GM21390 (cell line): ENCODE results near the gene NCOA5.
"Not testable (repeated sequence)": the region's sequence is repeated elsewhere in the genome, so short reads cannot be mapped to it uniquely, and the experiment has no call there.

Experiments used
- ATAC-seq: cut with Tn5 transposase; IDR thresholded peaks from one replicate; pipeline ENCODE4 v1.9.1; 2021; ENCODE audit not compliant: unreplicated experiment

NCOA5 gene

DNA sequence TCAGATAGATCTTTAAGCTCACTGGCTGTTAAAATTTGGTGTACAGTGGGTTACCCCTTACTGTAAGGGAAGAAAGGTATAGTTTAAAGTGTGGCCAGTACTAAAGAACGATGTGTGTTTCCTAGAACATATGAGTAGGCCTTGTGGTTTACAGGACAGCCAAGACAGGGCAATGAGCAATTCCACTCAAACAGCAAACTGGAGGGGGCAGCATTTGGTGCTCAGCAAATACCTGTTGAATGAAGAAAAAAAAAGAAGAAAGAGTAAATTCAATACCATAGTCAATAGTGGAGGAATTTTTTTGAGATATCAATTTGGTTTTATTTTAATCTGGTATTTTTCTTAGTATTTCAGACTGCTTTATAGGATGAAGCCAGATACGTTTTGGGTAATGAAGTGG, 3.8 kb upstream of the NCOA5 start:
- ATAC-seq: no peak

DNA sequence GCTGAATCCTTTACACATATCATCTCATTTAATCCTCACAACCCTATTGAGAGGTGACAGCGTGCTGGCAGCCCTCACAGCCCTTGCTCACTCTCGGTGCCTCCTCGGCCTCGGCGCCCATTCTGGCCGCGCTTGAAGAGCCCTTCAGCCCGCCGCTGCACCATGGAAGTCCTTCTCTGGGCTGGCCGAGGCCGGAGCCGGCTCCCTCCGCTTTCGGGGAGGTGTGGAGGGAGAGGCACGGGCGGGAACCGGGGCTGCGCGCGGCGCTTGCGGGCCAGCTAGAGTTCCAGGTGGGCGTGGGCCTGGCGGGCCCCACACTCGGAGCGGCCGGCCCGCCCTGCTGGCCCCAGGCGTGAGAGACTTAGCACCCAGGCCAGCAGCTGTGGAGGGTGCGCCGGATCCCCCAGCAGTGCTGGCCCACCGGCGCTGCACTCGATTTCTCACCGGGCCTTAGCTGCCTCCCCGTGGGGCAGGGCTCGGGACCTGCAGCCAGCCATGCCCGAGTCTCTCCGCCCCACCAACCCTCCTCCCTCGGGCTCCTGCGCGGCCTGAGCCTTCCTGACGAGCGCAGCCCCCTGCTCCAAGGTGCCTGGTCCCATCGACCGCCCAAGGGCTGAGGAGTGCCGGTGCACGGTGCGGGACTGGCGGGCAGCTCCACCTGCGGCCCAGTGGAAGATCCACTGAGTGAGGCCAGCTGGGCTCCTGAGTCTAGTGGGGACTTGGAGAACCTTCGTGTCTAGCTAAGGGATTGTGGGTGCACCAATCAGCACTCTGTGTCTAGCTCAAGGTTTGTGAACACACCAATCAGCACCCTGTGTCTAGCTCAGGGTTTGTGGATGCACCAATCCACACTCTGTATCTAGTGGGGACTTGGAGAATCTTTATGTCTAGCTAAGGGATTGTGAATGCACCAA, 2.1 kb upstream of the NCOA5 start:
- ATAC-seq: not testable (repeated sequence)

DNA sequence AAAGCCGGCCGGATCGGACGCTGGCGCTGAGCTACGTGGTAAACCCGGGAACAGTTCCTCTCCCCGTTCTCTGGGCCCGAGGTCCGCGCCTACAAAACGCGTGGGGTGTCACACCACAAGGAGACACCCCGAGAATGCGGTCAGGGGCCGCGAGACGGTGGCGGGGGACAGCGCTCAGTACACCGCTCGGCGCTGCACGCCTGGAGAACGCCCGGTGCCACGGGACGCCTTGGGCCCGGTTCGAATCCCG, 670 bp downstream of the NCOA5 start:
- ATAC-seq: peak; percentile 16

DNA sequence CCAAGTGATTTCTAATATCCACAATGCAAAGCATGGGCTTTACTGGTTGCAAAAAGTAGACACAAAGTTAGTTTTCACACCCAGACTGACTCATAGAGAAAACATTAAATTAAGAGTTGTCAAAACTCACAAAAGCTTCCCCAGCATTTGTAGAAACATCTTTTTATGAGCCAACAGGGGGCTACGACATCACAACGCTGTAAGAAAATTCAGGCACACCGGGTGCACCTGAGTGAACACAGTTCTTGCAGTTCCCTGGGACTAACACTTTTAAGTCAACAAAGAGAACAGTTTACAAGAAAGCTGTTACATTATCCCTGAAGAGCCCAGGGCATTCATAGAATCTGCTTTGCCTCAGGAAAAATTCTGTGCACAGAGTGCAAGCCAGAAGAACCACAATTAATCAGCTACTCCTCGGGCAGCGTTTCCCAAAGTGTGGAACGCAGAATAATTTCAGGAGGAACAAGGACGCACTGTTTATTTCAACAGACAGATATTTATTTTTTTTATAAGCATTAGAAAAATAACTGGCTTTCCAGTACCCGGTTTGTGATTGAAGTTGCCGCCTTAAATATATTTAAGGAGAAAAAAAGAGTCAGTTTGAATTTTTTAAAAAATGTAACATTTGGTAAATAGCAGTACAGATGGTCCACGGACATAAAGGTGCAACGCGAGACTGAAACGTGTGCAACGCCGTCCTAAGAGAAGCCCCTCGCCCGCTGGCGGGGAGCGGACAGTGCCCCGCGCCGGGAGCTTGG, 1.2 kb downstream of the NCOA5 start:
- no peak for ATAC-seq

DNA sequence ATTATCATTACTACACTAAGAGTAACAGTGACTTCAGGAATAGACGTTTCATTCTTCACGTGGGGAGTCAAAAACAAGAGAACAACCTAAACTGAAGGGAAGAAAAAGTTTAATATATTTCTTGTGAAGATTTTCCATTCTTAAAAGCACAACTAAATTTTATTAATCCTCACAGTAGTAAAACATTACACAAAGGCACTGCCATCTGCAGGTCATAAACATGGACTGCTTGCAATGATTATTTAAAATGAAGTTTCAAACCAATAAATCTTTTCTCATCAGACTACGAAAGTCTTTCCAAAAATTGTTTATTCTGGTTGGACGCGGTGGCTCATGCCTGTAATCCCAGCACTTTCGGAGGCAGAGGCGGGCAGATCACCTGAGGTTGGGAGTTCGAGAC, 2.6 kb downstream of the NCOA5 start:
- no peak for ATAC-seq

DNA sequence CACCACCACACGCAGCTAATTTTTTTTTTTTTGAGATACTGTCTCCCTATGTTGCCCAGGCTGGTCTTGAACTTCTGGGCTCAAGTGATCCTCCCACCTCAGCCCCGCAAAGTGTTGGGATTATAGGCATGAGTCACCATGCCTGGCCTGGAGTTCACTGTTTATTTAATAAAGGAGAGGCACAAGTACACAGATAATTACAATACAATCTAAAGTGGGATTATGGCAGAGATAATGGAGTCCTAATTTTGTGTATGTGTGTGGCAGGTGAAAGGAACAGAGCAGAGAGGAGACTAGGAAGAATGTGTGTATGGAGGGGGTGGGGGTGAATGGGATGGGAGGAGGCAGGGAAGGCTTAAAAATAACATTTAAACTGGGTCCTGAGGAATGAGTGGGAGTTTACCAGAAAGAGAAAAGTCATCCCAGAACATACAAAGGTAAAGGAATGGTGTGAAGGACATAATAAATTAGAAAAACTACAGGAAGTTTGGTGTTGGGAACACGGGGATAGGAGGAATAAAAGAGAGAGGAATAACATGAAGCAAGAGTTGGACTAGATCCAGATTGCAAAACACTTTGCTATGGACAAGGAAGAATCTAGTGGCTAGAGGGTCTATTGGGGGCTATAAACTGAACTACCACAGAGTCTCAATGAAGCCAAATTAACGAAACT, 4.4 kb downstream of the NCOA5 start:
- ATAC-seq: no peak

DNA sequence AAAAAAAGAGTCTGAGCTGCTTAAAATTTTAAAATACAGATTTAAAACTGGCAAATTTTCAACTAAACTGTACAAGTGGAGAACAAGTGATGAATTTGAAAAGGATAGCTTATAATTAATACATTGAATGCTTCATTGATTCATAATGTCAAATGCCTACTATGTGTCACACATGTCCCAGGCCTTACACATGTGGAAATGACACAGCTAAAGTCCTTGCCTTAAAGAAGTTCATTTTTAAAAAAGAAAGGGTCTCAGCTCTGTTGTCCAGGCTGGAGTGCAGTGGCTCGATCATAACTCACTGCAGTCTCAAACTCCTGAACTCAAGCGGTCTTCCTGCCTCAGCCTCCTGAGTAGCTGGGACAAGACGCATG, 5.0 kb downstream of the NCOA5 start:
- ATAC-seq: no peak

DNA sequence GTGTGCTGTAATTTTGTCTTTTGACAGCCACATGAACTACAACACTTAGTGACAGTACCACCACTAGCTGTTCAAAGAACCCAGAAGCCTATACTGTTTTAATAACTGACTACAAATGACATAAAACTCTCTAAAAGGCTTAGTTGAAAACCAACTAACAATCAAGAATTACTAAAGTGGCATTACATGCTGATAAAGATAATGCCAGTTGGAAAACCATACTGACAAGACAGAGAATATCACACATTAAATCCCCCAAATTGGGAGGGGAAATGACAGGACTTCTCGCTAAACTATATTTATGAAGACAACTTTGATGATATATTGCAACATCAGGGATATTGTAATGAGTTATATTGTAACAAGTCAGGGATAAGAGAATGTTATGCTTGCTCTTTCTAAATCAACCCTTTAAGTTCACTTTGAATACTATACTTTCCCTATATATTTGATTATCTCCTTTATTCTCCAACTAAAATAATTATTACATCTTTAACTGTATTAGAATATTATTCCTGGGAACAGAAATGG, 6.2 kb downstream of the NCOA5 start:
- ATAC-seq: no peak

DNA sequence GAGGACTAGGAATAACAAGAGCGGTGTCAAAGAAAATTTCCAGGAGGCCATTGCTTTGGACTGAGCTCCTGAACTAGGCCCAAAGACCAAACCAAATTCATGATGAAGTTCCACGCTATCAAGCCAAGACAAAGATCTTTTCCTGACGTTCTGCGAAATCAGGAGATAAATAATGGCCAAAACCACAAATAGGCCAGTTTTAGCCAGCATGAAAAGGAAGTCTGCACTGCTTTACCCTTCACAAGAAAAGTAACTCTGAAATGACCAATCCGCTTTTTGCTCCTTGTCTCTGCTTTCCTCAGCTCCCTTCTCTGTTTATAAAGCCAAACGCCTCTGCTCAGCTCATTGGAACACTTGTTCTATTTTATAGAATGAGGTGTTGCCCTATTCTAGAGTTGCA, 6.7 kb downstream of the NCOA5 start:
- ATAC-seq: no peak

DNA sequence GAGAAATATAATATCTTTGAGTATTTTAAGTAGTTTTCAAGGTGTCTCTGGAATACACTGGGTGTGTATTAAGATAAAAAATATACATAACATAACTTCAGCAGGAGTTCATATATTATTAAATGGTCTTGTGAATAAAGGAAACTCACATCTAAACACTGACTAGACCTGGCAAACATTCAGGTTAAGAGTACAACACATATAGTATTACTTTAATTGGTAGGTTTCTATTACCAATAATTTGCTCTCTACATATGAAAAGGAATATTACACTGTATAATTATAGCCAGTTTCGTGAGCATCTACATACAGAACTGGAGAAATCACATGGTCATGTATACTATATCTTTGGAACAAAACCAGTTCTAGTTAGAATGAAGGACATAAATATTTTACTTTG, 8.7 kb downstream of the NCOA5 start:
- ATAC-seq: no peak

DNA sequence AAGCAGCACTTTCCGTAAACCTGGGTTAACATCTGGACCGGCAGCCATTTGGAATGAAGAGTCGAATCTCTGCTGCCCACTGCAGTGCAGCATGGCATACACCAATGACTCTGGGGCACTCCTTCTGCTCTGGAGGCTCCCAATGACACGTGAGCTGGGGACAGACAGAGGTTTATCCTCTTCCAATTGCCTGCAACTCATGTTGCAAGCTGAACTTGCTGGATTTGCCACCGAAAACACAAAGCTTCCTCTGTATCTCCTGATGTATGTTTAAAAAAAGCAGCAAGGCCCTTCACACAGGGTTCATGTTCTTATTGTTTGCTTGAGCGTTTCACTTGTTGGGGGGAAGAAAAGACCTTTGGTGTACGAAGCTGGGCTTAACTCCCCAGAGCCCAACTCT, 10.8 kb downstream of the NCOA5 start:
- no peak for ATAC-seq

DNA sequence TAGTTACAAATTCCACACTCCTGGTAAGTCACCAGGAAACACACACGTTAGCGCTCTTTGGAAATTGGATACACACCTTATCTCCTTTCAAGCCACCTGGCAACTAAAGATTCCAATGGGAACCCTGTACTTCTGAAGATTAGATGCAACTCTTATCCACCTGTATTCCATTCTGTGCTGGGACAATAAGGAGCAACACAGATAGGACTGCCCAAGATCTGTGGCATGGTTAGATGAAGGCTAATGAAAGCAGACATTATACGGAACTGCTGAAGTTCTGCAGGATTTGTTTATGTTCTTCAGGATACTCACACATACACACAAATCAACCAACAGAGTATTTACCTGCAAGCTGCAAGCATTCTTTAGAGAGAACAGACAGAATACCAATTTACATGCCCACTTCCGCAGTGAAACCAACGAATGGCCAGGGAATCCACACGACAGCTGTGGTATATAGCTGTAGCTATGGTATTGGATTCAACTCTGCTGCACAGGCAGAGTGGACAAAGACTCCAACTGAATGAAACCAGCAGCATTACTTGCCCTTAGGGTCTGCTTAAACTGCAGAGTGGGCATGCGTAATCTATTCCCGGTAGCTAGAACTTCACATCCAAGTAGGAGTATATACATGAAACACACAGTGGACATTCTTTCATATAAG, 12.0 kb downstream of the NCOA5 start:
- ATAC-seq: no peak

DNA sequence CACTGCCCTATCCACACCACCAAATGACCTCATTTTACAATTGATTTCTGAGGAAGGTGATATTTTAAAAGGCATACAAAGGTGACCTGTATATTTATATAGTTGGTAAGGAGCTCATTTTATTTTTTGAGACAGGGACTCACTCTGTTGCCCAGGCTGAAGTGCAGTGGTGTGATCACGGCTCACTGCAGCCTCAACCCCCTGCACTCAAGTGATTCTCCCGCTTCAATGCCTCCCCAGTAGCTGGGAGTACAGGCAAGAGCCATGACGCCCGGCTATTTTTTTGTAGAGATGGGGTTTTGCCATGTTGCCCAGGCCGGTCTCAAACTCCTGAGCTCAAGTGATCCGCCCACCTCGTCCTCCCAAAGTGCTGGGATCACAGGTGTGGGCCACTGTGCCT, 13.0 kb downstream of the NCOA5 start:
- no peak for ATAC-seq

DNA sequence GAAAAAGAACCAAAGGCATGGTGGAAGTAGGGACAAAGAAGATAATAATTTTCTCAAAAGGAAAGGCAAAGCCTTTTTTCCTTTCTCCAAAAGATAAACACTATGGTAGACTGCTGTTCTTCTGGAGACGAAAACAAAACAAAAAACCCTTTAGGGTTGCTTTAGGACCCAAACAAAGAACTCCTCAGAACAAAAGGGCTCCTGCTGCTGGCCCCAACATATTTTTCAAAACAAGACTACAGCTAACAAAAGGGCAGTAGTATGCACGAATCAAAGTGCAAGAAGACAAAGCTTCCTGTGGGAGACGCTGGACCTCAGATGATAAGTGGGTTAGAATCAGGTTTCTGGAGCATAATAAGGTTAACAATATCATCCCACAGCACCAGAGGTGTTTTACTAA, 15.8 kb downstream of the NCOA5 start:
- ATAC-seq: no peak

DNA sequence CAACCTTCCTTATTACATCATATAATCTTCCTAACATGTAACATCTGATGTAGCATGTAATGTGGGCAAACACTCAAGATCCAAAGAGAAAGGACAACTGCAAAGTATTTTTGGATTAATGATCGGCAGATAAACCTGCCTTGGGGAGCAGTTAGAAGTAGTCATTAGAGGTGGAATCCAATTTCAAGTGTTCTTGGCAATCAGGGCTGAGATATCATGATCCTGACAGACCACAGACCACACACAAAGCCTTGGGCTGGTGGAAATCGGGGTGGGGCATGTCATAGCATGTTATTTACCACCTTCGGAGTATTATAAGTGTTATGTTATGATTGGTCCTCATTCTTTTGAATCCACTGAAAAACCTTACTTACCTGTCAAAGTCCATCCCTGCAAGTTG, 16.3 kb downstream of the NCOA5 start:
- ATAC-seq: no peak

DNA sequence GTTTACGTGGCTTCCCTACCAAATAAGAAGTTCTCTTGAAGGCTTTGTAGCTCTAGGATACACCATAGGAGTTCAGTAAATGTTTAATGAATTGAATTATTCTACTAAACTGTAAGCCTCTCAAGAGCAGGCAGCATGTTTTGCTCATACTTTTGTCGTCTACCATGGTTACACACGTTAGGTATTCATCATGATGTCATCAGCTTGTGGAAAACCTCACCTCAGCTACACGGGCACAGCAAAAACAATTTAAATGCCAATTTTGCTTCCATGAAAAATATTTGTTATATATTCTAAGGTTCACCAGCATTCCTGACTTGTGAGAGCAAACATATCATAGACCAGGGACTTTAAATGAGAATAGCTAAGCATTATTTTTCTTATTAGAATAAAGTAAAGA, 16.7 kb downstream of the NCOA5 start:
- no peak for ATAC-seq

DNA sequence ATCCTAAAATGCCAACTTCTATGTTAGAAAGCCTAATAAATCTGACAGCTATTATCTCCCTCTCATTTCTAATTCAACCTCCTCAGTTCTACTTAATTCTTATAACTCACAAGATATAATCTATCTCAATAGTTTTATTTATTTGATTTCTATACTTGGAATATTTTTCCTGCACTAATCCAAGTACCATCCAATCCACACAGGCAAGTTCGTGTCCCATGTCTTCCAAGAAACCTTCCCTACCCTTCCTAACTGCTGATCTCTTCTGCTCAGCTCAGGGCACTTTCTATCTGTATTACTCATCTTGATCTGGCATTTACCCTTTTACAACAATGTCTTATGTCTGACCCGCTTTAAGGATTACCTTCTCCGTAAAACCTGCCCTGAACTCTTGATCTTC, 18.2 kb downstream of the NCOA5 start:
- no peak for ATAC-seq

DNA sequence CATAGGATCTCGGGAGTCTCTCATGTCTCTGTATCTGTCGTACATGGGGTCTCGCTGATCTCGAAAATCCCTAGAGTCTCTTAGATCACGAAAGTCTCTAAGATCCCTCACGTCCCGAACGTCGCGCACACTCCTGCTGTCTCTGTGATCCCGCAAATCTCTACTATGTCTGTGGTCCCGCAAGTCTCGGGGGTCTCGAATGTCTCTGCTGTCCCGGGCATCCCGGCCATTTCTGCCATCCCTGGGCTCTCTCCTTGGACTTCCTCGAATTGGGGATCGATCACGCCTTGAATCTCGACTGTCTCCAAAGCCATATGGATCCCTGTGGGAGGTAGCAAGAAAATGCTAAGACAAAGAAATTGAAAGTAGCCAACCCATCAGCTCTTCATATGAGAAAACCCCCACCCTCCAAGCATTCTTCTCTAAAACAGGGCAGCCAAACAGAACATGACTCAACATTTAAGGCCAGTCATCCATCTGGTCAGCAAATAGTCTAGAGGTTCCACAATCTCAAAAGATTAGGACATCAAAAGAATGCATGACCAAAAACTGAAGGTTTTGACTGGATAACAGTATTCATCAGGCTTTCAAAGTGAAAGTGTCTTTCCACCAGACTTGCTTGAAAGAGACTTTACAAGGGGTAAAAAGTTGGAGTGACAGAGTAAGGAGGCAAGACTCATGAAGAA, 19.4 kb downstream of the NCOA5 start:
- no peak for ATAC-seq

DNA sequence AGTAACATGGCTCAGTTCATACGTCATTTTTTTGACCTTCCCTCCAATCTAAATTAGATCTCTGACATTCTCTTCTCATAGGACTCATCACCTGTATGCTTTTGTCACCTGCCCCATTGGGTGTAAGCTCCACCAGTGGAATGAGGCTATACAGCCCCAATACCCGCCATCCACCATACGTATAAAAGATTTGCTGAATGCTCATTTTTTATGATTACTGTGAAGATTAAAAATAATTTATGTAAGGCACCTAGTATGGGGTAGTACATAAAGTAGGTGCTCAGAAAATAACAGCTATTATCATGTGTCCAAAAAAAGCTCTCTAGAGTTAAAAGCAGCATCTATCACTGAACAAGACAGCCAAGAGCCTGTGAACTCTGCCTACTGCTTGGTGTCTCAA, 24.1 kb downstream of the NCOA5 start:
- ATAC-seq: no peak

DNA sequence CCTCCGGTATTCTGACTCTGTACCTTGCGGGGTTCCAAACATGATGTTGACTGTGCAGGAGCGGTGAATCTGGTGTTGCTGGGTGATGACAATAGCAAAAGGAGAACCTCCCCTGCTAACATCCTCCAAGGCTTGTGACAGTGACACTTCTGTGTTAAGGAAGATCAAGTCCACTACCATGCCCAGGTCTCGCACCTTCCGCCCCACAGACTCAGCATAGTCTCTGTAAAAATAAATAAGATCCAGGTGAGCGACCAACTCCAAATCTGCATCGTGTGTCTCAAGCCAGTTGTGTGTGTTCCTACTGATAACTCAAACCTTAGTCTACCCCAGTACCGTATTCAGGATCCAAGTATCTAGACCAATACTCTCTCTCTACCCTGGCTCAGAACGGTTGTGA, 24.8 kb downstream of the NCOA5 start:
- ATAC-seq: no peak

DNA sequence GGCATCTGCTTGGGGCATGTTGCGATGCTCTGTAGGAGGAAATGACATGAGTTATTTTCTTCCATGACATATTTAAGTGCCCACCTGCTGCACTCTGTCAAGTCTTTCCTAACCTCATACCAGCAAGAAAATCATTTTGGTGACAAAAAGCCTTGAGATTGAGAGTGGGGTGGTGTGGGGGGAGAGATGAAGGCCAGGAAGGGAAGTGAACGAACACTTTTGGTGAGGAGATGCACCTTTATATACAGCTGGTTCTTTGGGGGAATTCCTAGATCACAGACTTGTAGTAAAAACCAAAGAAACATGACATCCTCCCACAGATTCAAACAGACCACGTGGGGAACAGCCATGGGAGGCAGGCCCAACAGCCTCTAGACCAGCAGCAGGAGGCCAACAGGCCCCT, 26.1 kb downstream of the NCOA5 start:
- no peak for ATAC-seq
